Dedifferentiated amniotic fluid mesenchymal stem cell (primary cell): Measurements from ENCODE around the gene IL27RA.

Experiments used
- DNase-seq: peaks from one replicate; pipeline ENCODE4 v3.0.0-alpha.2; 2016; ENCODE audit errors: extremely low spot score

Gene IL27RA

DNA sequence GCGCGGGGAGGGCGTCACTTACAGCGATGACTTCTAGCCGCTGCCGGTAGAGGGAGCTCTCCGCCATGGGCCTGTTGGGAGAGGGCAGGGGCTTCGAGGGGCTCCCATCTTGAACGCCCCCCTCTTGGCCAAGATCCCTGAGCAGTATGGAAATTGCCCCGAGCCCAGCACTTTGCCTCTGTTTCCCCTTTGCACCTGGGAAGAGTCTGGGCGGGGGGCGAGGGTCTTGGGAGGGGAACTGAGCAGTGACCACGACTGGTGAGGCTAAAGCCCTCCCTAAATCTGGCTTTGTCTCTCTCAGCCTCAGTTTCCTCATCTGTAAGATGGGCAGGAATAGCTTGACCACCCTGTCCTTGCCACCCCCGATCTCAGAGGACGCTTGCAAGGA lies 27.5 kb downstream of the IL27RA start:
- no peak for DNase-seq

DNA sequence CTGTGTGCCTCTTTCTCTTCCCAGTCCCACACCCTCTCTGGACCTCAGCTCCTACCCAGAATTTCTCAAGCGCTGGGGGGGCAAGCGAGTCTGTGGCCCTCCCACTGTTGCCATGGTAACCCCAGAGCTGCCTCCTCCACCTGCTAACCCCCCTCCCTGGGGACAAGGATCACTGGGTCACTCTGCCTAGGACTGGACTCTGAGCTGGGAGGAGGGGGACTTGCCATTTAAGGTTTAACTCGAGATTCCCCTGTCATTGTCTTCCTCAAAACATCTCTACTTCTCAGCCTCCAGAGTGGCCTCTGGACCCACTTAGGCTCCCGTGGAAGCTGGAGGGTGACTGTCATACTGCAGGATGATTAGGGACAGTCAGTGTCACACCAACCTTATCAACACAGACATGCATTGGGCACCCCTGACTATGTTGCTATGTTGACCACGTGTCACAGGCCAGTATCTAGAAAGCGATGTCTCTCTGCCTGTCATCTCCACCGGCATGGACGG lies 28.1 kb downstream of the IL27RA start:
- DNase-seq = no peak

DNA sequence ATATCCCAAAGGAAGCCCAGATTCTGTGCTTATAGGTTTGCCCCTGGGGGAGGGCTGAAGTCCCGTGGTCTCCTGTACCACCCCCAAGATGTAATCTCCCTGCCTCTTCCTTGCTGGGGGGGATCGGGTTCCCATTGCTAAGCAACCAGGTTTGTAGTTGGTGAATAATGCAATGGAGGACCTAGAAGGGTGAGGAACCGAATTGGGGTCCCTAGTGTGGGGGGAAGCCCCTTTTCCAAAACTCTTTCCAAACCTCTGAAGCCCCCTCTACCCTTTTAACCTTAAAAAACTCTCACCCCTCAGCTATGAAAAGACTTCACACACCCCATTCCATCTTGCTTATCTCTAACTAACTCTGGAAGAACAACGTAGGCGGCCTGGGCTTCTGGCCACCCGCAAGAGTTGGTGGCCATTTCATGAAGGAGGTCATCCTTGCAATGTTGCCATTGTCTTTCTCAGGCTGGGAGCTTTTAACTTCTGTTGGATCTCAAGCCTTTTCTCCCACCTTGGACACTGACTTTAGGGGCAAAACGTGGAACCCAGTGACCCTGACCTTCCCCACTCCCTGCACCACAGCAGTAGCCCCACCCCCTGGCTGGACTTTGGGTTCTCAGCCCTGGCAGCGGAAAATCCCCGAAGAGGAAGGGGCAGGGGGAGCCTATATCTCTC lies 29.7 kb downstream of the IL27RA start:
- no peak for DNase-seq

DNA sequence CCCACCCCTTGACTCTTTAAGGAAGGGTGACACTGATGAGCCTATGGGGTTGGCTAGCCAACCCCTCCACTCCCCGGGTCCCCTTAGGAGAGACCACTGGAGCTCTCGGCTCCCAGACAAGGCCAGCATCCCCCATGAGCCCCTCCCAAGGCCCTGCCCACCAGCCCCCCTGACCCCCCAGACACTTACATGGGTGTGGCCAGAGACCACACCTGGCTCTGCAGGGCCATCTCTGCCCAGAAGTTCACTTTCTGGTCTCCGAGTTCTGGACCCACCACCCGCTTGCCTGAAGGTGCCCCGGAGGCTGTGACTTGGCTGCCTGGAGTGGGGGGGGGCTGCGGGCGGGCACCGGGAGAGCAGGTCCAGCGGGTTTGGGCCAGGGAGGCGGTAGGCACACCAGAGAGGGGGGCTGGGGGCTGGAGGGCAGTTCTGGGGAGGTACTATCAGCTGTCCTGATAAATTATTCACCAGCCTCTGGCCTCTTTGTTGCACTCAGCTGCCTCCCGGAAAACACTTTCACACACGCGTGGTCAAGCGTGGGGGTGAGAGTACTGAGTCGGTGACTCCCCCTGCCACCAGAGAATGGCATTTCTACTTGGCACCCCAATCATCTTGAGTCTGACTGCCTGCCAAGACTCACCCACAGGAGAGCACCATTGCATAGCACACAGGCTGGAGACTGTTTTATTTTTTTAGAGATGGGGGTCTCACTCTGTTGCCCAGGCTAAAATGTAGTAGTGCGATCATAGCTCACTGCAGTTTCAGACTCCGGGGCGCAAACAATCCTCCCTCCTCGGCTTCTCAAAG lies 30.4 kb downstream of the IL27RA start, which contains the start of gene PALM3:
PALM3 (minus strand) TSS at position 326 of the 807 bp plus-strand sequence; CDS start at position 230, 96 bp downstream.
- no peak for DNase-seq

DNA sequence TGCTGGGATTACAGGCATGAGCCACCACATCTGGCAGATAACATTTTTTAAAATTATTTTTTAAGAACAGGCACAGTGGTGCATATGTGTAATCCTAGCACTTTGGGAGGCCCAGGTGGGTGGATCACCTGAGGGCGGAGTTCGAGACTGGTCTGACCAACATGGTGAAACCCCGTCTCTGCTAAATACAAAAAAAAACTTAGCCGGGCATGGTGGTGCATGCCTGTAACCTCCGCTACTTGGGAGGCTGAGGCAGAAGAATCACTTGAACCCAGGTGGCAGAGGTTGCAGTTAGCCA lies 30.9 kb downstream of the IL27RA start:
- DNase-seq = no peak

DNA sequence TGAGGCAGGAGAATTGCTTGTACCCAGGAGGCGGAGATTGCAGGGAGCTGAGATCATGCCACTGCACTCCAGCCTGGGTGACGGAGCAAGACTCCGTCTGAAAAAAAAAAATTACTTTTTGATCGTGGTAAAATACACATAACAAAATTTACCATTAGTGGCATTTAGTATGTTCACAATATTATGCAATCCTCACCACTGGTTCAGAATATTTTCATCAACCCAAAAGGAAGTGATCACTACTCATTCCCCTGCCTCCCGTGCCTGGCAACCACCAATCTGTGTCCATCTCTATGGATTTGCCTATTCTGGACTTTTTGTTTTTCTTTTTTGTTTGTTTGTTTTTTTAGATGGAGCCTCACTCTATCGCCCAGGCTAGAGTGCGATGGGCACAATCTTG lies 31.5 kb downstream of the IL27RA start:
- no peak for DNase-seq

DNA sequence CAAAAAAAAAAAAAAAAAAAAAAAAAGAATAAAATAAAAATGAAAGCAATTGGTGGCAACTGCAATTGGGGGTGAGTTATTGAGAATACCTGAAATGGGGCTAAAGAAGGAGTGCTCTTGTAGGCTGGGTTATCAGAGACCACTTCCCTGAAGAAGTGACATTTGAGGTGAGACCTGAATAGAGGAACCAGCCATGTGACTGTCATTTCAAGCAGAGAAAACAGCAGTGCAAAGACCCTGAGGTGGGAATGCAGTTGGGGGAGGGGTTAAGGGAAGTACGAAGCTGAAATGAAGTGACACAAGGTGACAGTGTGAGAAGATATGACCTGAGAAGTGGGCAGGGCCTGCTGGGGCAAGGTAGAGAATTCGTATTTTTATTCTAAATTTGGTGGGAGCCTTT lies 34.6 kb downstream of the IL27RA start:
- no peak for DNase-seq

DNA sequence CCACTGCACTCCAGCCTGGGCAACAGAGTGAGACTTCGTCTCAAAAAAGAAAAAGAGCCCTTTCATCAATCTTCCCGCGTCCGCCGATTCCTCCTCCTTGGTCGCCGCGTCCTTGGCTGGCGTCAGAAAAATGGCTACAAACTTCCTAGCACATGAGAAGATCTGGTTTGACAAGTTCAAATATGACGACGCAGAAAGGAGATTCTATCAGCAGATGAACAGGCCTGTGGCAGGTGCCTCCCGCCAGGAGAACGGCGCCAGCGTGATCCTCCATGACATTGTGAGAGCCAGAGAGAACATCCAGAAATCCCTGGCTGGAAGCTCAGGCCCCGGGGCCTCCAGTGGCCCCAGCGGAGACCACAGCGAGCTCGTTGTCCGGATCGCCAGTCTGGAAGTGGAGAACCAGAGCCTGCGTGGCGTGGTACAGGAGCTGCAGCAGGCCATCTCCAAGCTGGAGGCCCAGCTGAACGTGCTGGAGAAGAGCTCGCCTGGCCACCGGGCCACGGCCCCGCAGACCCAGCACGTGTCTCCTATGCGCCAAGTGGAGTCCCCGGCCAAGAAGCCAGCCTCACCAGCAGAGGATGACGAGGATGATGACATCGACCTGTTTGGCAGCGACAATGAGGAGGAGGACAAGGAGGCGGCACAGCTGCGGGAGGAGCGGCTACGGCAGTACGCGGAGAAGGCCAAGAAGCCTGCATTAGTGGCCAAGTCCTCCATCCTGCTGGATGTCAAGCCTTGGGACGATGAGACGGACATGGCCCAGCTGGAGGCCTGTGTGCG lies 38.9 kb downstream of the IL27RA start:
- no peak for DNase-seq

DNA sequence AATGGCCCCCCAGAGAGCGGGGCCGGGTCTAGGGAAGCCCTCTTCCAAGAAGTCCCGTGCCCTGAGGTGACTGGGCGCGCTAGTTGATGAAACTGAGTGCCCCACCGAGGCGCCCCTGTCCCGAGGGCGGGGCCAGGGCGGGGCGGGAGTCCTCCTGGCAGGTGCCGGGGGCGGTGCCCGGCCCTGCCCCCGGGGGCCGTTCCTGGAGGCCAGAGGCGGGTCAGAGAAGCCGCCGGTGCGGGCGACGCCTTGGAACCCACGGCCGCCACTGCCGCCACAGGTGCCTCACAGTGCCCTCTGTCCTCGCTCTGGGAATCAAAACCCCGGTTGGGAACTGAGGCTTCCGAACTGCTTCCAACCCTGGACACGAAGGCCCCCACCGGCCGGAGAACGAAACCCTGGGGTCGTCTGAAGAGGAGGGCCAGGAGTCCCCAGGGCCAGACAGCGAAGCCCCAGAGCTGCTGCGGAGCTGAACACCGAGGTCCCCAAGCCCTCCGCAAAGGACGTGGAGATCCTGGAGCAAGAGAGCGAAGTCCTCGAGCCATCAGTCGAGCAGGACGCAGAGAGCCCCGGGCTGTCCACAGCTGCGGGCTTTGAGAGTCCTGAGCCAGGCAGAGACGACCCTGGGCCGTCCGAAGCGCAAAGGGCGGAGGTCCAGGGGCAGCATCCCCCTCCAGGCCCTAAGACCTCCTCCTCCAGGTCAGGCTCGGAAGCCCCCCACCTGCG lies 41.1 kb downstream of the IL27RA start, which contains the start of gene MISP3:
MISP3 (plus strand) TSS at position 252 of the 726 bp plus-strand sequence. CDS start 524 bp downstream, outside the sequence.
- no peak for DNase-seq

DNA sequence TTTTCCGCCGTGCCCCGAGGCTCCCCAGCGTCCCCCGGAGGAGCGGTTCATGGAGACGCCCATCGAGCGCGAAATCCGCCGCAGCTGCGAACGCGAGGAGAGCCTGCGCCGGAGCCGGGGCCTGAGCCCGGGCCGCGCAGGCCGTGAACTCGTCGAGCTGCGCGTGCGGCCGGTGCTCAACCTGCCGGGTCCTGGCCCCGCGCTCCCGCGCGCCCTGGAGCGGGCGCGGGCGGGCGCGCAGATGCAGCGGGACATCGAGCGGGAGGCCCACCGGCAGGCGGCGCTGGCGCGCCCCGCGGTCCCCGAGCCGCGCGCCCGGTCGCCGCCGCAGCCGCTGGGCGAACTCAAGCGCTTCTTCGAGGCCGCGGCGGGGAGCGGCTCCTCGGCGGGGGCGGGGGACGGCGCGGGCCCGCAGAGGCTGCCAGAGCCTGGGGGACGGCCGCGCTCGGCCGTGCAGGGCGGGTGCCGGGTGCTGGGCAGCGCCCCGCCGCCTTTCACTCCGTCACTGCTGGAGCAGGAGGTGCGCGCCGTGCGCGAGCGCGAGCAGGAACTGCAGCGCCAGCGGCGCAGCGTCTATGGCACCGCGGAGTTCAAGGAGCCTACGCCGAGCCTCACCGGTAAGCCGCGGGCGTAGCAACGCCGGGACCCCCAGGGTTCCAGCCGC lies 41.8 kb downstream of the IL27RA start:
- DNase-seq = peak; percentile 32

DNA sequence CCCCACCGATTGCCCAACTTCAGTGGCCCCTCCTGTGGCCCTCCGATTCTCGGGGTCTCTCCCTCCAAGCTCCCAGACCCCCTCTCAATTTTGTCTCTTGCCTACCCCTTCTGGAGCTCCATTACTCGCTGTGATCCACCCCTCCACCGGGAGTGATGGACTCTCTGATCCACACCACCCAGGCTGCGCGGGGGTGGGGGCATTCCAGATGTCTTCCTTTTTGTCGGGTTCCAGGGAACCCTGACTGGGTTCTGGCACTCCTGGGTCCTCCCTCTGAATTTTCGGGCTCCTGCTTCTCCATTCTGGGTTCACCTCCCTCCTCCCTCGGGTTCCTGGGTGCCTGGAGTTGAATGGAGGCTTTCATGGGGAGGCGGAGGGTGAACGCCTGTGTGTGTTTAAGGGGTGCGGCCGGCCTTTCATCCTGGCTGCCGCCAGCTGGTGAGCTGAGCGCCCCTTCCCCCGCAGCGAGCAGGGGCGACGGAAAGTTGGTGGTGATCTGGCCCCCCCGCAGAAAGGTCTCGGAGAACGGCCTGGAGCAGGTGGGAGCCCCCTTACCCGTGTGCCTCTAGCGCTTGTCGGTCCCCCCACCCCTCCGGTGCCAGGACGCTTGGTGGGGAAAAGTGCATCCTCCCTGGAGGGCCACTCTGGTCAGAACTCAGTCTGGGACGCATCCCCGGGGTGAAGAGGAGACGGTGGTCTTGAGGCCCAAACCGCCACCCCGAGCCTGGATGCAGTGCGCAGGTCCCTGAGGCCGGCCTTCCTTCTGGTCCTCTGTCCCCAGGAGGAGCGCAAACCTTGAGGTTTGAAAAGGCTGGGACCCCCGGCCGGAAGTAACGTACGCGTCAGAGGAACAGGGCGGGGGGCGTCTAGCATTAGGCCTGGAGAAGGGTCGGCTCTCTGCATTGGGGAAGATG lies 42.6 kb downstream of the IL27RA start:
- DNase-seq = no peak

DNA sequence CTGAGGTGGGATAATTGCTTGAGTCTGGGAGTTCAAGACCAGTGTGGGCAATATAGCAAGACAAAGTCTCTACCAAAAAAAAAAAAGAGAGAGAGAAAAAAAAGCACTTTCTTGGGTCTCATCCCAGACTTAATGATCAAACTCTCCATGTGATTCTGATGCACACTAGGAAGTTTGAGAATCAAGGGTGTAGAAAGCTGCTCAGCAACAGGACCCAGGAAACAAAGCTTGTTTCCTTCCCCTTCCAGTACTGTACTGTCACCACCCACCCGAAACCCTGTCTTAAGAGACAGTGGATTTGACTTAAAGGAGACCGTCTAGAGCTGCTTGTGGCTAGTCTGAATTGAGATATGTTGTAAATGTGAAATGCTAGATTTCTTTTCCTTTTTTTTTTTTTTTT lies 46.8 kb downstream of the IL27RA start:
- DNase-seq = no peak

DNA sequence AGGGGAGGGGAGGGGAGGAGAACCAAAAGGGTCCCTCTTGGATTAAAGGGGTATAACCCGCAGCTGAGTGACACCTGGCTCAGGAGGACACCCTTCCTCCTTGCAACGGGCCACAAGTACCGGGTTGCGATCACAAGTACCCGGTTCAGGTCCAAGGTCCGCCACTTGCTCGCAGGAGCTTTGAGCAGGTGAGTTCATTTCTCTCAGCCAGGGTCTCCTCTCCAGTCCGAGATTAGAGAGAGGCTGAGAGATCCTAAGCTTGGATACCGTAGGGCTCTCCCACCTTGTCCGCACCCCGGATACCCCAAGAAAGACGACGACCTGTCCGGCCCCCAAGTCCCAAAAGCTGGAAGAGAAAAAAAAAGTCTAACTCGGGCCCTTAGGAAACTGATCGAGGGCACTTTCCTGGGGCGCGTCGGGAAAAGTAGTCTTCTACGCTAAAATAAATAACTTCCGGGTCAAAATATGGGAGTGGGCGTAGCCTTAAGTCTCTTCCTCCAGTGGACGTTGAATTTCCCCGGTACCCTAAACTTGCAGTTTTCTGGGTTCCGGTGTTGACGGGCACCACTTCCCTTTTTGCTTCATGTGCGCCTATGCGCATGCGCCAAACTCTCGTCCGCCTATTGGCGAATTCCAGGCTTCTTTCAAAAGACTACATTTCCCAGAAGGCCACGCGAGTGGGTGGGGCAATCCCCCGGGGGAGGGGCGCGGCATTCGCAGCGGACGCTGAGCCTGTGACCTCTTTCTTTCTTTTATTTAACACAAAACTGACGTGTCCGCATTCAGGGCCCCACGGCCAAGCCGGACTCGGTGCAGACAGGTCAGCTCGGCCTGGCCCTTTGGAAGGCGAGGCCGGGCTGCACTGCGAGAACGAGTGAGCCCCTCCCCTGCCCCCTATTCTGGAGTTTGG lies 49.6 kb downstream of the IL27RA start:
- DNase-seq = peak; percentile 99

DNA sequence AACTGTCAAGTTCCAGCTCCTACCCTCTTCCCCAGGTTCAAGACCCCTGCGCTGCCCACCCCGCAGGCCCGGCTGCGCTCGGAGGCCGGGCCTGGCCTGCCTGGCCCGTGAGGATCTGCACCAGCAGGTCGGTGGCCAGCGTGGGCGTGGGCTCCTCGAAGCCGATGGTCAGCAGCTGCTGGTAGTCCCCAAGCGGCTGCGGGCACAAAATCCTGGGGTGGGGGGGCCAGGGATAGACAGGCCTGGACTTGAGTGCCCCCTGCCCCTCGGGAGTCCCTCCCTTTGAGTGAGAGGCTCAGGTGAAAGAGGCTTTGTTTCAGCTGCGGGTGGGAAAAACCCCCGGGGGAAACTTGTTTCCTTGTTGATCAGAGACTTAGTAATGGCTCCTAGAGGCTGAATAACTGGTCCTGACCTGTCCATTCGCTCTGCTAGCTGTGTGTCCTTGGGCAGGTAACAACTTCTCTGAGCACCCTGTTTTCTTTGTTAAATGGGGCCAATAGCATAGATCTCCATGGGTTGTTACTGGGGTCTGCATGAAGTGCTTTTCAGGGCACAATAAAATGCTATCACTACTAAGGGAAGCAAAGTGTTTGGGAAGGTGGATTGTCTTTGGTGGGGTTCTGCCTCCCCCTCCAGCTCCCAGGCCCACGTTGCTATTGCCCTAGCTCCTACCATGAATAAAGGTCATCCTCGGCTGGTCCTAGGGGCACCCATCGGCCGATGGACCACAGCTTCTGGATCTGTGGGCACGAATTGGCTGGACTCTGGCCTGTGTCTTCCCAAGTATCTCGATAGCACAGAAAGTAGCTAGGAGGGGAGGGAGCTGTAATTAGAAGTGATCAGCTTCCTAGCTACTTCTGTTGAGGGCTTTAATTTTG lies 50.5 kb downstream of the IL27RA start:
- DNase-seq = no peak

DNA sequence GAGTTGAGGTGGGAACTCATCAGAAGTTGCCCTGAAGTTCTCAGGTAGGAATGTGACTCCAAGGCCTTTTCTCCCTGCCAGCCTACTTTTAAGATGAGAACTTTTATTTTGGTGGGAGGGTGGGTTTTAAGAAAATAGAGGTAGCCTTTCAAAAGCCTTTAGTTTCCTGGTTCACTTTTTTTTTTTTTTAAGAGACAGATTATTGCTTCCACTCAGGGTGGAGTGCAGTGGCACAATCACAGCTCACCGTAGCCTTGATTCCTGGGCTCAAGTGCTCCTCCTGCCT lies 51.1 kb downstream of the IL27RA start:
- no peak for DNase-seq

DNA sequence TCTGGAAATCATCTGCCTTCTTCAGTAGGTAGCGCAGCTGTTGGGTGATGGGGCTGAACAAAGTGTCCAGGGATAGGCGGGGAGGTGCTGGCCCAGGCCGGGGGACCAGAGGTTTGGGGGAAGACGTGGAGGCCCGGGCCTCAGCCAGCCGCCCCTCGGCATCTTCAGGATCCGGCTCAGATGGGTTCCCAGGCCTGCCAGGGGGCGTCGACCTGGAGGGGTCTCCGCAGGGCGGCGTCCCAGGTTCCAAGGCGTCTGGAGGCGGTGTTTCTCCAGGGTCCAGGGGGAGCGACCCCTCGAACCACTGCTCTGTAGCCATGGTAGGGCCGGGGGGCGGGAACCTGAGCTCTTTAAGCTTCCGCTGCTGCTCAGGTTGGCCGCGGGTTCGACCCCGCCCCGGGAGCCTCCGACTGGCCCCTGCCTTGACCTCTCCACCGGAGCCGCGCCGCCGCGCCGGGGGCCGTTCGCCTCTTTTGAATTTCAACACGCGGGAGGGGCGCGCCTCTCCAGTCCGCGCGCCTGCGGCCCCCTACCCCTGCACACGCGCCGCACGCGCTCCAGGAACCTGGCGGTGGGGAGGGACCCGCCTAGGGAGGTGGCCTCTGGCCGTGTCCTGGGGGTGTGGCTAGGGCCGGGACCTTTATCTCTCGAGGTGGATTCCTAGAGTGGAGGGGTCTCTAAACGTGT lies 53.9 kb downstream of the IL27RA start, which contains the start of gene C19orf67:
C19orf67 (minus strand) TSS at position 475 of the 687 bp plus-strand sequence; CDS start at position 319, 156 bp downstream.
- DNase-seq = no peak

DNA sequence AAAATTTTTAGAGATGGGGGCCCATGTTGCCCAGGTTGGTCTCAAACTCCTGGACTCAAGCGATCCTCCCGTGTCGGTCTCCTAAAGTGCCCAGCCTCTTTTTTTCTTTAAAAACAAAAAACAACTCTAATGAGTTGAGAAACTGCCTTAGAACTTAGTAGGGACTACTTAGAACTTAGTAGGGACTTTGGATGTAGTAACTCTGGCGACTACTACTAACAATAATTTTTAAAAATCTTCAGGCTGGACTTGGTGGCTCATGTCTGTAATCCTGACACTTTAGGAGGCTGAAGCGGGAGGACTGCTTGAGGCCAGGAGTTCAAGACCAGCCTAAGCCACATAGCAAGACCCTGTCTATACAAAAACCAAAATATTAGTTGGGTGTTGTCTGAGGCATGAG lies 54.5 kb downstream of the IL27RA start:
- no peak for DNase-seq
